Loucy (cell line): ENCODE measurements around the gene FOXN4.

ENCODE experiments used
- H2AFZ ChIP-seq: fragments of 200-600 bp; sonication (generic); 2 replicates; pipeline ENCODE4 v1.6.0; 2016; ENCODE audit warnings: antibody characterized with exemption, mild to moderate bottlenecking, low read length, moderate library complexity
- H3F3A ChIP-seq: fragments of 200-600 bp; 2 replicates; pipeline ENCODE4 v1.6.0; 2016; ENCODE audit warnings: antibody characterized with exemption, low read depth, mild to moderate bottlenecking
- H3K27me3 ChIP-seq: fragments of 200-600 bp; sonication (generic); 2 replicates; pipeline ENCODE4 v1.6.1; 2014; ENCODE audit warnings: low read length, mild to moderate bottlenecking; ENCODE audit not compliant: insufficient read depth, poor library complexity, severe bottlenecking
- H3K36me3 ChIP-seq: fragments of 200-600 bp; sonication (generic); 2 replicates; pipeline ENCODE4 v1.6.1; 2016; ENCODE audit warnings: low read length; ENCODE audit not compliant: insufficient read depth
- H3K4me1 ChIP-seq: fragments of 200-600 bp; sonication (generic); 2 replicates; pipeline ENCODE4 v1.5.1; 2014; ENCODE audit warnings: low read length, mild to moderate bottlenecking; ENCODE audit not compliant: insufficient read depth, poor library complexity, severe bottlenecking
- H3K4me2 ChIP-seq: fragments of 200-600 bp; sonication (generic); 2 replicates; pipeline ENCODE4 v1.6.0; 2014; ENCODE audit warnings: antibody characterized with exemption, low read length, low read depth, mild to moderate bottlenecking; ENCODE audit not compliant: poor library complexity, severe bottlenecking
- H3K4me3 ChIP-seq: fragments of 200-600 bp; sonication (generic); 2 replicates; pipeline ENCODE4 v1.5.1; 2014; ENCODE audit warnings: low read length, mild to moderate bottlenecking, mixed read lengths; ENCODE audit not compliant: poor library complexity, severe bottlenecking
- H3K79me2 ChIP-seq: fragments of 200-600 bp; sonication (generic); 2 replicates; pipeline ENCODE4 v1.6.1; 2014; ENCODE audit warnings: low read length; ENCODE audit not compliant: insufficient read depth
- H3K9ac ChIP-seq: fragments of 200-600 bp; sonication (generic); 2 replicates; pipeline ENCODE4 v1.6.0; 2014; ENCODE audit warnings: mild to moderate bottlenecking, low read depth, low read length, moderate library complexity; ENCODE audit not compliant: poor library complexity, severe bottlenecking
- H3K9me2 ChIP-seq: fragments of 200-600 bp; sonication (generic); replicated peaks from 2 replicates; pipeline ENCODE4 v1.6.1; 2016; ENCODE audit warnings: low read depth, low read length, mixed read lengths
- H3K9me3 ChIP-seq: fragments of 200-600 bp; sonication (generic); 2 replicates; pipeline ENCODE4 v1.6.1; 2014; ENCODE audit warnings: mild to moderate bottlenecking, antibody characterized with exemption, low read length, low read depth; ENCODE audit not compliant: insufficient read depth
- H4K20me1 ChIP-seq: fragments of 200-600 bp; sonication (generic); 2 replicates; pipeline ENCODE4 v1.6.0; 2014; ENCODE audit warnings: antibody characterized with exemption, low read length, mild to moderate bottlenecking; ENCODE audit not compliant: insufficient read depth, poor library complexity, severe bottlenecking
- CTCF ChIP-seq: fragments of 200-600 bp; sonication (generic); conservative IDR thresholded peaks from 2 replicates; pipeline ENCODE4 v1.5.1; 2014; ENCODE audit warnings: mild to moderate bottlenecking, antibody characterized with exemption, low read length
- EZH2phosphoT487 ChIP-seq: fragments of 200-600 bp; IDR thresholded peaks from 2 replicates; pipeline ENCODE4 v1.6.1; 2018; ENCODE audit warnings: antibody characterized with exemption, mild to moderate bottlenecking, moderate library complexity, borderline replicate concordance

Gene FOXN4

GRCh38 chr12:109239179-109239578 is 69.9 kb downstream of the FOXN4 start:
- H3K4me3 ChIP-seq, result no peak overlapping the region
- no peak overlapping the region for H2AFZ ChIP-seq
- no peaks in the 10 kb centered on the region for H3F3A ChIP-seq
- no peaks in the 10 kb centered on the region for H3K9me2 ChIP-seq
- TF ChIP-seq EZH2phosphoT487, result no peak
- TF ChIP-seq CTCF, result no peak
- no peaks in the 10 kb centered on the region for H4K20me1 ChIP-seq
- no peaks in the 10 kb centered on the region for H3K9me3 ChIP-seq
- H3K4me1 ChIP-seq, result no peaks in the 10 kb centered on the region
- no peak overlapping the region for H3K9ac ChIP-seq
- H3K4me2 ChIP-seq, result no peak overlapping the region
- no peaks in the 10 kb centered on the region; the same call in 1 of the 2 replicates for H3K36me3 ChIP-seq
- no peaks in the 10 kb centered on the region for H3K79me2 ChIP-seq
- no peaks in the 10 kb centered on the region for H3K27me3 ChIP-seq

GRCh38 chr12:109236257-109236656 is 72.8 kb downstream of the FOXN4 start:
- no peak overlapping the region for H2AFZ ChIP-seq
- H3K4me2 ChIP-seq, result no peak overlapping the region
- H3K9ac ChIP-seq, result no peak overlapping the region
- H3K4me1 ChIP-seq, result no peaks in the 10 kb centered on the region
- H3K36me3 ChIP-seq, result no peaks in the 10 kb centered on the region; the same call in 1 of the 2 replicates
- H4K20me1 ChIP-seq, result no peaks in the 10 kb centered on the region
- H3K27me3 ChIP-seq, result no peaks in the 10 kb centered on the region
- no peaks in the 10 kb centered on the region for H3K79me2 ChIP-seq
- H3K9me3 ChIP-seq, result no peaks in the 10 kb centered on the region
- H3K9me2 ChIP-seq, result no peaks in the 10 kb centered on the region
- TF ChIP-seq EZH2phosphoT487, result no peak
- TF ChIP-seq CTCF, result no peak
- no peak overlapping the region for H3K4me3 ChIP-seq
- no peaks in the 10 kb centered on the region for H3F3A ChIP-seq

GRCh38 chr12:109234012-109234411 is 75.1 kb downstream of the FOXN4 start:
- no peaks in the 10 kb centered on the region for H3K9me2 ChIP-seq
- no peak overlapping the region for H3K4me3 ChIP-seq
- no peaks in the 10 kb centered on the region; the same call in 1 of the 2 replicates for H3K36me3 ChIP-seq
- TF ChIP-seq EZH2phosphoT487, result no peak
- no peak for TF ChIP-seq CTCF
- no peaks in the 10 kb centered on the region for H3K4me1 ChIP-seq
- no peak overlapping the region for H3K9ac ChIP-seq
- H4K20me1 ChIP-seq, result no peaks in the 10 kb centered on the region
- H3F3A ChIP-seq, result no peaks in the 10 kb centered on the region
- H3K4me2 ChIP-seq, result no peak overlapping the region
- no peaks in the 10 kb centered on the region for H3K79me2 ChIP-seq
- no peaks in the 10 kb centered on the region for H3K9me3 ChIP-seq
- H2AFZ ChIP-seq, result no peak overlapping the region
- no peaks in the 10 kb centered on the region for H3K27me3 ChIP-seq
